GM12878 (cell line): ENCODE results near the gene HAND1.

Experiments
- CTCF ChIP-seq, 3 experiments: IDR thresholded peaks in 2 of 3; conservative IDR thresholded peaks in 1 of 3; 2 replicates each; pipeline ENCODE4 v1.5.1; 2011; ENCODE audit warnings: low read depth in 3 of 3, low read length in 3 of 3, mild to moderate bottlenecking in 3 of 3, control low read depth in 2 of 3, moderate library complexity in 2 of 3, inconsistent platforms in 1 of 3, mixed read lengths in 1 of 3; ENCODE audit not compliant: control insufficient read depth in 2 of 3, insufficient read depth in 1 of 3; ENCODE audit errors: extremely low read depth in 1 of 3
- TAF1 ChIP-seq: IDR thresholded peaks from 2 replicates; pipeline ENCODE4 v1.6.1; 2011; ENCODE audit warnings: mild to moderate bottlenecking, low read depth, low read length, borderline replicate concordance
- ZNF274 ChIP-seq: IDR thresholded peaks from one replicate; pipeline ENCODE4 v1.8.0; 2011; ENCODE audit not compliant: insufficient read length, insufficient read depth
- TF ChIP-seq, protein P1 (sequence below): IDR thresholded peaks from 2 replicates; pipeline ENCODE4 v1.6.1; 2011; ENCODE audit warnings: low read depth, mild to moderate bottlenecking, low read length, moderate library complexity, borderline replicate concordance; ENCODE audit errors: extremely low read depth
- TF ChIP-seq, protein P2 (sequence below): IDR thresholded peaks from 2 replicates; pipeline ENCODE4 v1.6.1; 2012; ENCODE audit warnings: low read depth, low read length, improper control_type of control experiment

- TF ChIP-seq, protein P1, sequence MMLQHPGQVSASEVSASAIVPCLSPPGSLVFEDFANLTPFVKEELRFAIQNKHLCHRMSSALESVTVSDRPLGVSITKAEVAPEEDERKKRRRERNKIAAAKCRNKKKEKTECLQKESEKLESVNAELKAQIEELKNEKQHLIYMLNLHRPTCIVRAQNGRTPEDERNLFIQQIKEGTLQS, result no peak
- no peak for TF ChIP-seq CTCF (IDR thresholded peaks at IDR 0.05 in 2 of 3, conservative IDR thresholded peaks at IDR 0.05 in 1 of 3; ENCODE audit: control insufficient read depth in 2 of 3, extremely low read depth in 1 of 3, insufficient read depth in 1 of 3, low read depth in 3 of 3, low read length in 3 of 3)
- TF ChIP-seq, protein P2, sequence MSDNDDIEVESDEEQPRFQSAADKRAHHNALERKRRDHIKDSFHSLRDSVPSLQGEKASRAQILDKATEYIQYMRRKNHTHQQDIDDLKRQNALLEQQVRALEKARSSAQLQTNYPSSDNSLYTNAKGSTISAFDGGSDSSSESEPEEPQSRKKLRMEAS, result no peak
- no peak for TF ChIP-seq TAF1
- TF ChIP-seq ZNF274, result no peak
These were observed 35.2 kb downstream of the HAND1 start for GRCh38 chr5:154442801-154443200.
